ENCODE data around the gene WASL.
"Not testable (repeated sequence)": the region's sequence is repeated elsewhere in the genome, so short reads cannot be mapped to it uniquely, and the experiment has no call there.

Gene WASL

DNA sequence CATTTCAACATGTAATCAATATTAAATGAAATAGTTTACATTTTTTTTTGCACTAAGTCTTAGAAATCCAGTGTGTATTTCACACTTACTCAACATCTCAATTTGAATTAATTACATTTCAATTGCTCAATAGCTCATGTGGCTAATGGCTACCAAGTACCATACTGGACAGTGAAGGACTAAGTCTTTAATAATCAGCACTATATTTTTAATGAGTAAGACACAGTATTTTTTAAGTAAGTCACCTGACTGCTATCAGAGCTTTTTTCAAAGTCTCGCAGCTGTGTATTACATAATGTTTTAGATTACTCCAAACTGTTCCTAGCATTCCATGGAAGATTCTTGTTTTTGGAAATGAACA lies 19.6 kb downstream of the WASL start:
- no peak for DNase-seq

DNA sequence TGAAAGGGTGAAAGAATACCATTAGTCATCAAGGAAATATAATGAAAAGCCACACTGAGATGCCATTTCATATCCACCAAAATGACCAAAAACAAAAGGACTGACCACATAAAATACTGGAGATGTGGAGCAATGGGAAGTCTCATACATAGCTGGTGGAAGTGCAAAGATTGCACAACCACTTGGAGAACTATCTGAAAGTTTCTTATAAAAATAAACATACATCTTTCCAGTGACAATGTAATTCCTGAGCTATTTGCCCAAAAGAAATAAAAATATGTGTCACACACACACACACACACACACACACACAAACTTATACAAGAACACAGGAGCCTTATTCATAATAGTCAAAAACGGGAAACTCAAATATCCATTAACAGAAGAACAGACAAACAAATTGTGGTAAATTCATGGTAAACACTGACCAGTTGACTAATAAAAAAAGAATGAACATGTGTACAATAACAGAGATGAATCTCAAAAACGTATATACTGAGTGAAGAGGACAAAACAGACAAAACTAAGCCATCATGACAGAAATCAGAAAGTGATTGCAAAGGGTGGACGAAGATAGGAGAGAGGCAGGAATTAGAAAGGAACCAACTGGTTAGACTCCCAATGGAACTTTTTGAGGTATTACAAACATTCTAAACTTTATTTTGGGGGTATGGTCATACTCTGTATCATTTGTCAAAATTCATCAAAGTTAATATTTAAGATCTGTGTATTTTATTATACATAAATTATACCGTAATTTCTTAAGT lies 21.5 kb downstream of the WASL start:
- peak in 1 of 2 experiments; percentile 26 for DNase-seq

- no peak for DNase-seq
Measured at GRCh38 chr7:123725586-123726171, 23.1 kb downstream of the WASL start.

- no peak for DNase-seq
Measured at GRCh38 chr7:123724817-123725253, 24.0 kb downstream of the WASL start.

GRCh38 chr7:123723913-123724312 lies 24.9 kb downstream of the WASL start:
- no peak for DNase-seq

- DNase-seq, result not testable (repeated sequence)
Measured at GRCh38 chr7:123720527-123720926, 28.3 kb downstream of the WASL start.

GRCh38 chr7:123719197-123719721 lies 29.5 kb downstream of the WASL start:
- DNase-seq, result no peak

- DNase-seq, result no peak
Measured at GRCh38 chr7:123718773-123719172, 30.0 kb downstream of the WASL start.

DNA sequence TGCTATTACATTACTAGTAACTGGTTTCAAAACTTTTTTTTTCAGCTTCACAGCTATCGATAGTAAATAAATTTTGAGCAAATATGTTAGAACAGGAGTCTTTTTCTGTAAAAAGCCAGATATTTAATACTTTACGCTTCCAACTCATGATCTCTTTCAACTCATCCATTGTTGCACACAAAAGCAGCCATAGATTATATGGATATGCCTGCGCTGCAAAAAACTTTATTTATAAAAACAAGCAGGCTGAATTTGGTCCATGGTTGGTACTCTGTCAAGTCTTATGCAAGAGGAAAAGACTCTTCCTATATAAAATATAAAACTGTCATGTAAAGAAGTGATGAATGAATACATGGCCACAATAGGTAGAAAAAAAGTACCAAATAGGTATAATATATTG lies 31.1 kb downstream of the WASL start:
- no peak for DNase-seq

DNA sequence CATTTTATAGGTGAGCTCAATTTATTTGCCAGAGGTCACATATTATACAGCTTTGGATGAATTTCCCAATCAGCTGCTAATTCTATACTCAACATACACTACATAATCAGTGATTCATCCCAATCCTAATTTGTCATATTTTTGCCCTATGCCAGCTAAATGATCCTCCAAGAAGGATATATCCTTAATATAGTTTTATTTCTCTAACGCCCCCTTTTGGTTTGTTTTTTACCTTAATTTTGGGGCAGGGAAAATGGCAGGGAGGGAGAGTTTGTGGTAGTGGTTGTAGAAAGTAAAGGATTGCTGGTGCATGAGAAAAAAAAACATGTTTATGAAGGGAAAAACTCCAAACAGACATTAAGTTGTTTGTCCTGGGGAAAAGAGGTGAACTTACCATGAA lies 31.9 kb downstream of the WASL start:
- no peak for DNase-seq

DNA sequence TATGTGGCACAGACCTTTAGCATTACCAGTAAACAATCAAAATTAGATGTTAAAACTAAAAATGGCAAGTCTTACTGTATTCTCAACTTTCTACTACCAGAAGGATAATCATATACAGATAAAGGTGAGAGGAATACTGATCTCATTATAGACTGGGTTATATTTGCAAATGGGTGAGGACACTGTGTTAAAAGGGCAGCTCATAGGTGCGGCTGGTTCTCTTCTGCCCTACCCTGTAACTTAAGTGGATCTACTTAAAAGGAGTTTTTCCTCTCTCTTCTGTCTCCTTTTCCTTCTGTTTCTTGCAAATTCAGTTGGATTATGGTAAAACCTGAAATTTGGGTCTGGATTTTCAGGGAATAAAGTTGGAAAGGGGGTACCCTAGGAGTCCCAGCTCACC lies 33.0 kb downstream of the WASL start:
- no peak for DNase-seq

- DNase-seq, result peak in 1 of 2 experiments; percentile 18
Measured at GRCh38 chr7:123715198-123715597, 33.6 kb downstream of the WASL start.

DNA sequence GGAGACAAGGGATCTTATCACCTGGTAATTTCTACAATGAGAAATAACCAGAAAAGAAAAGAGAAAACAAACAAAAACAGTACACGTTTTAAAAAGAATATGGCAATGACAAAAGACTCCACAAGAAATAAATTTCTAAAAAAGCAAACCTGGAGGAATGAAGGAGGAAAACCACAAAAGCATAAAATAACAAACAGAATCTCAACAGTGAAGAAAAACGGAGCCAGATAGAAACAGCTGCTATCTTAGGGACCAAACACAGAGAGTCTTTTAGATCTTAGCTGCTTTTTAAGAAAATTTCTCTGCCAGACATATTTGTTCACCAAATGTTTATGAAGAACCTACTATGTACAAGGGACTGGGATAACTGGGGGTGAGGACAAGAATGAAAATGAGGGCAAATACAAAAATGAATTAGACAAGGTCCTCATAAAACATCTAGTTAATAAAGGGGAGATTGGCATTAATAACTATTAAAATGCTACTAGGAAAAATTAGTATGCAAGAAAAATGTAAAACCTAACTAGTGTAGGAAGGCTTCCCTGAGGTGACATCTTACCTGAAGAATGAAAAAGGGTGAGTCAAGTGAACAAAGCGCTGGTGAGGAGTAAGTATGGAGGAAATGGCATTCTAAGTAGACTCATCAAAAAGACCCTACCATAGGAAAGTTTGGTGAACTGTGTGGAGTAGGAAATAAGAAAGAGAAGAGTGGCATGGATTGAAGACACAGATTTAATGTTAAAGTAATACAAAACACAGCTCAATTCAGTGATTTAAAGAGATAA lies 34.3 kb downstream of the WASL start:
- DNase-seq, result no peak

- DNase-seq, result no peak
Measured at GRCh38 chr7:123712619-123713018, 36.2 kb downstream of the WASL start.

DNA sequence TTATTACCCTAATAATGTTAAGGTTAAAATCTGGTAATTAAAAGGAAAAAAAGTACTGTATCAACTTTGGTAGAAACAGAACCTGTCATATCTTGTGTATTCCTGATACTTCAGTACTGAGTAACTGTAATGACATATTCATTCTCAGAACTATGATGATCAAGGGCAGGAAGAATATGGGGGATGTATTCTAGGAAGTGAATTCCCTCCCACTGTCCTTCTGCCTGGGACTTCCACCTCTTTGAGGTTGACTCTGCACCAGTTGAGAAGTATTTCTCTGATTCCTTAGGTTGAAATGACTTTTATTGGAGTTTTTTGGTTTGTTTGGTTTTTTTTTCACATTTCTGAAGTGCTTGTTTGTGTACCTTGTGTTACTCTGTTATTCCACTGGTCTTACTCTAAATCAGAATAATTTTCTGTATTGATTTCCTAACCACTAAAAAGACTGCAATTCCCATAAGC lies 36.9 kb downstream of the WASL start:
- DNase-seq, result no peak

GRCh38 chr7:123710683-123711082 lies 38.1 kb downstream of the WASL start:
- DNase-seq, result no peak

DNA sequence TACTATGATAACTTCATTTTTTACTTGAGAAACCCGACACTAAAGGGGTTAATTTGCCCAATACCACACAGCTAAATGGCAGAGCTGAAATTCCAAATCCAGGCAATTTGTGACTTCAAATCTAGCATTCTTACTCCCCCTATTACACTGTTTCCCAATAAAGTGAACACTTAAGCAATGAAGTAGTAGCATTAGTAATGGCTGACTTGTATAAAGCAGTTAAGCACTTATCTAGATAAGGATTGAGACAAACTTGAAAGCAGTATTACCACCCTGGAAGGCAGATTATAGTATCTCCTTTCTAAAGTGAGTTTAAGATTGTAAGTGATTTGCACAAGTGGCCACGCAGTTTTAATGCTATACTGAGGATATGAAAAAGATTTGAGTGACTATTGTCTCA lies 39.3 kb downstream of the WASL start:
- no peak for DNase-seq

DNA sequence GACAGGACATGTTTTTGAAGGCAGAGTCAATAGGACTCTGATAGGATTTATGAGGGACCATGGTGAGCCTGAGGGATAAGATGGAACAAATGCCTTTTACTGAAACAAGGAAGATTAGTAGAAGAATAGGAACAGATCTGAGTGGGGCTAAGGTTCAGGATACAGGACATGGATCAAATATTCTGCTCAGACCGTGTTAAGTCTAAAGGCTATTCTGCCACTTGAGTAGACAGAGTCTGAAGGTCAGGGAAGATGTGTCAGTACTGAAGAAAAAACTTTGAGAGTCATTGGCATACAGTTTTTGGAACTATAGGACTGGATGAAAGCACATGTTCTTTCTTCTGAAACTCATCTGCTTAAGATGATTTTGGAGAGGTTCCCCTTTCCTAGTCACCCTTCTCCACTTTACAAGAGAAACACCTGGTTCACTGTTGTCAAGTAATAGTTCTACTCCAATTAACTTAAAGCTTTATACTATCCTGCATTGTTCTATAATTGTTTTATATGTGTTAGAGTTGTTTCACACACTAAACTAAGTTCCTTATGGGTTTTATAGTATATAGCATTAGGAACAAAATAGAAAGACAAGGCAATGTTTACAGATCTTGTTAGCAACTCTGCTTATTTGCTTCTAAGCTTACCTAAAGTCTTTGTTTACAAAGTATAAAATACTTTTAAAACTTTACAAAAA lies 43.4 kb downstream of the WASL start:
- DNase-seq, result no peak

DNA sequence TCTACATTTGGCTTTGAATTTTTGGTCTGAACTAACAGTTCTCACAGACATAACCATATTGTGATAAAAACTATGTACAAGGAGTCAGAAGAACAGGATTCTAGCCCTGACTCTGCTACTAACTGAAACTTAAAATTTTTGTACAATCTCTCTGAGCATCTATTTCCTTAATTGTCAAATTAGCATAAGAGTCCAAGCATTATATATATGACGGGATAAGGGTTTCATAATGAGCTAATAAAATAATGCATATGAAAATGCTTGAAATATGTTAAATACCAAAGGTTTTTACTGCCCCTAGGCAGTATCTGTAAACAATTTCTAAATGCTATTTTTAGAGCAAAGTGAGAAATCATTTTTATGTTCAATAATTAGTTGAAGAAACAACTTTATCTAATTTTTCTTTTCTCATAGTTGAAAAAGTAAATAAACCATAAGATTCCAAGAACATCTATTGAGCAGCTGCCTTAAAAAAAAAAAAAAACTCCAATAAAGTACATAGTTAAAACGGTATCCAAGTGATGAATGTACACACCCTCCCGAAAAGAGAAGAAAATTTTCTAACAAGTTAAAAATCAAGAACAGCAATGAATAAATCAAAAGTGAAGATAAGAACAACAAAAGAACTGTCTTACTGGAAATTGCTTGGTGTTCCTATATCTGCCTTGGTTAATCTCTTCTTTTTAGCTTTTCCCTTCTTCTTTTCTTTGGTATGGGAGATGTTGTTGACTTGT lies 52.7 kb downstream of the WASL start:
- no peak for DNase-seq

DNA sequence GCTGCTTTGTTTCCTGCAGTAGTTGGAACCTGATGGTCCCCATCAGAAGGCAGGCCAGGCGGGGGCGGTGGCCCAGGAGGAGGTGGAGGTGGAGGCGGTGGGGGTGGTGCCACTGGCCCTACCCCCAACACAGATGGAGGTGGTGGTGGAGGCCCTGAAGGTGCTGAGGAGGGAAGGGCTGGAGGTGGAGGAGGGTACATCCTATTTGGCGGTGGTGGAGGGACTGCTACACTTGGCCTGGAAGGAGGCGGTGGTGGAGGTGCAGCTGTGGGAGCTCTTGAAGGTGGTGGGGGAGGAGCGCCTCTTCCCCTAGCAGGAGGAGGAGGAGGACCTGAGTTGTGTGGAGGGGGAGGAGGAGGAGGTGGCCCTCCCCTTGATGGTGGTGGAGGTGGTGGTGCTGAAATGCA lies 56.3 kb downstream of the WASL start:
- no peak for DNase-seq

- DNase-seq, result no peak
Measured at GRCh38 chr7:123690550-123690949, 58.3 kb downstream of the WASL start.

DNA sequence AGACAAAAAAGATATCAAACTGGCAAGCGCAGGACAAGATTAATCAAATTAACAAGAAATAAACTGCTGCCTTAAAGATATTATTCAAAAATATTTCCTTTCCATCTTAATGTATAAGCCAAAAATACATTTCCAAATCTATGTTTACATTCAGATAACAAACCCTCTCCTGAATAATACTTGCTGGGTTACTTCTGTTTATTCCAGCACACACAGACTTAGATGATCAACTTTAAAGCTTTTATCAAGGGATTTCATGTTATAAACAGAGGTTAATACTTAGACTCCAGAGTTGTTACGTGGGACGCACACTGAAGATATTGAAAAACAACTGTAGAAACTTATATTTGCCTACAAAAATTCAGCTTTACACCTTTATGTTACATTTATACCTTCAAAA lies 59.6 kb downstream of the WASL start:
- DNase-seq, result no peak
